GM18868 (cell line): Measurements from ENCODE around the gene CSMD2.

Source experiments
- ATAC-seq: cut with Tn5 transposase; IDR thresholded peaks from one replicate; pipeline ENCODE4 v1.9.1; 2021; ENCODE audit warnings: mild to moderate bottlenecking, moderate library complexity; ENCODE audit not compliant: unreplicated experiment

The CSMD2 gene

DNA sequence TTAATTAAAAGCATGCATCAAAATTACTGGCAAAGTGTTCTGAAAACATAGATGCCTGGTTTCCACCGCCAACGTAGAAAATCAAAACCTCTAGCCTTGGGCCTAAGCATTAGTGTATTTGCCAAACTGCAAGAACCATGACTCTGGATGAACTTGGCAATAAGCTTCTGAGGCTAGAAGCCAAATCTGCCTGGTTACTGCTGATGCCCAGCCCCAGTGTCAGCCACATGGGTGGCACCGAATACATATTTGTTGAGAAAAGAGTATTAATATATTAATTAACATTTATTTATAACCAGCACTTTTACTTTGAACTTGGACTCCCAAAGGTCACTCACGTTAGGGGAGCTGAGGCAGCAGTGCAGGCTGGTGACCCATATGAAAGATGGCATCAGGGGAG lies 441.8 kb downstream of the CSMD2 start:
- ATAC-seq, result no peak

DNA sequence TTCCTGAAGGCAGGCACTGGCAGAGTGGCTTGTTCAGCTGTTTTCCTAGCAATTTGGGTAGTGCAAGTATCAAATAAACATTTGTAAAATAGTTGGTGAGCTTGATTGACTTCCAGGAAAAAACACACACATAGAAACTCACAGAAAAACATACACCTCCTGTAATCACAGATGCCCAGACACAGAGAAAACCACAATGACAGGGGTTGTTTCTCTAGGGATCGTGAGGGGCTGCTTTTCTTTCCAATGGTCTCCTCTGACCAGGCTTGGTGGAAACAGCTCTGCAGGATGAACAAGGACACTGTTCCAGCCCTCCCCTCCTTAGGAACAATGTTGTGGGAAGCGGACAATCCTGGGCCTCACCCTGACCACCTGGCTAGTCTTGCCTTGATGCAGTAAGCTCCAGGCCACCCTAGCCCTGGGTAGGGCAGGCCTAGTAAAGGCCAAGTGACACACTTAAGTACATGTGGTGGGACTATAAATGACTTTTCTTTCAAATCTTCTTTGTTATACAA lies 443.7 kb downstream of the CSMD2 start:
- no peak for ATAC-seq

DNA sequence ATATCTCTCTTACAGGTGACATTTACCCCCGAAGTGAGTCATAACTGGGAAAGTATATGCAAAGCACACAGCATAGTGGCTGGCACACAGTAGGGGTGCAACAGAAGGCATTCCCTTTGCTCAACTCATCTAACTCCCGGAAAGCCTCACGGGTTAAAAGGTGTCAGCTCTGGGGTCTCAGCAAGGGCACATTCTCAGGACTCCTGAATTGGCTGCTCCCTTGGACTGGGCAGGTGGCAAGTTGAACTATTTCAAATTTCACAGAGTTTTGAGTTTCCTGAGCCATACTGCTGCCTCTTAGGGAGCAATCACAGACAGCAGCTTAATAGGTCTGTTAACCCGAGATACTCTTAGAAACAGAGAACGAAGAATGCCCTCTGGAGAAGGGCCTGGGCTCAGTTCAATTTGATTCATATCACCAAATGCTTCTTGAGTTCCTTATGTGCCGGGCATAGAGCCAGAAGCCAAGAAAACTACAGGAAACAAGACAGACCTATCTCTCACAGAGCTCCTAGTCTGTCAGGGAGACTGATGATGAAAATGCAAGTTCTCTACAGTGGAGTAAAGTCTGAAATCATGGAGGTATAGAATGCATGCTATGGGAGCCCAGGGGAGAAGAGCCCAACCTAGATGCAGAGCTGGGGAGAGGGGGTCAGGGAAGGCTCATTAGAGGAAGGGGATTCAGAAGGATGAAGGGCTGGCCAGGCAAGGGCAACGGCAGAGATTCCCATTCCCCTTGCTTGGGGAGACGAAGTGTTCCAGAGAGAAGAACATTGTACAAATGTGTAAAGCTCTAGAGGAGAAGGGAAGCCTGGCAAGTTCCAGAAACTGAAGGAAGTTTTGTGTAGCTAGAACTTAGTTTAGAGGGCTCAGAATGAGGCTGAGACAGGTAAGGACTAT lies 445.0 kb downstream of the CSMD2 start:
- ATAC-seq, result no peak

DNA sequence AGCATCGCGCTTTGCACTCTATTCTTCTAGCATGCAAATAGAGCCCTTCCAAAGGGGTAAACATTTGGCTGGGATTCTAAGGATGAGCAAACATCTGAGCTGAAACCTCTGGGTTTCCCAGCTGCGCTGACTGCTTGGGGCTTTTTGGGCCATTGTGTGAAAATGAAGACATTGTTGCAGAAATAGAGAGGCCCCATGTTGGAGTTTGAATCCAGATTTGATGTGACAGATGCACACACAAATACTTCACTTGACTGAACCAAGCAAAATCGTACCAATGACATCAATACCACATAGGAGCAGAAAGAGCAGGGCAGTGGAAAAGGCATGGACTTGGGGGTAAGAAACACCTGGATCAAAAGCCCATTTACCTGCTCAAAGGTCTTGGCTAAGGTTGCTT lies 445.7 kb downstream of the CSMD2 start:
- no peak for ATAC-seq

DNA sequence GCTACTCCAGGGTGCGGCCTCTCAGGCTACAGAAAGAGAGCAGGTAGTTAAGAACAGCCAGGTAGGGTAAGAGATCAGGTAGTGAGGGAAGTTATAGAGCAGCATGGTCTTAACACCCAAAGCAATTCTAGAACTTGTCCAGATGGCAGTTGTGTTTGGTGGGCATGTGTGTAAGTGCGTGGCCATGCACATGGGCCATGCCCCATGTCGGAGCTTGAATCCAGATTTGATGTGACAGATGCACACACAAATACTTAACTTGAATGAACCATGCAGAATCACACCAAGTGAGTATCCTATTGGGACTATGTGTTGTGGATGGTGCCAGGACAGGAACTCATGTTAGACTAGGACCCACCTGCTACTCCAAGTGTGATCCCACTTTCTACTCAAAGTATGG lies 446.8 kb downstream of the CSMD2 start:
- no peak for ATAC-seq

DNA sequence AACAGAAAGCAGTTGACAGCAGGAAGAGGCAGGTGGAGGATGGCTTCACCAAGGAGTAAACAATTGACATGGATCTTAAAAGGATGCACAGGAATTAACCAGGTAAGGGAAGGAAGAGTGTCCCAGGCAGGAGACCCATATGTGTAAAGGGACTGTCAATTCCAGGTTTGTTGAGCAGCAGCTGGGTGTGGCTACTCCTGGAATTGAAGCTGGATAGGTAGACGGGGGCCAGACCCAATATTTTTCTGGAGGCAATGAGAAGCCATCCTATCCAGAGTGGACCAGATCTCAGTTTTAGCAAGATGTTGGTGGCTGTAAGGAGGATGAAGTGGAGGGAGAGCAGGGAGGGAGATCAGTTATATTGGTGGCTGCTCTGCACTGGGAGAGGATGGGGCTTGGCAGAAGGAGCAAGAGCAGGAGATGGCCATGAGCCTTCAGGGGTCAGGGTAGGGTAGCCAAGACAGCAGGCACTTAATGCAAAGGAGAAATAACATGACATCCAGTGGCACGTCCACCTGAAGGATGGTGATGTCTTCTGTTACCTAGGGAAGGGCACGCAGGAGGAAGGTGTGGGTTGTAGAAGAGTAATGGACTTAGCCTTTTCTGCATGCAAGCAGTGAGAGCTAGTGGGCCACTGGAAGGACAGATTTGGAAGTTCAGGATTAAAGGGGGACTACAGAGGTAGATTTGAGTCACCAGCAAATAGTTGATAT lies 447.9 kb downstream of the CSMD2 start:
- ATAC-seq, result no peak

DNA sequence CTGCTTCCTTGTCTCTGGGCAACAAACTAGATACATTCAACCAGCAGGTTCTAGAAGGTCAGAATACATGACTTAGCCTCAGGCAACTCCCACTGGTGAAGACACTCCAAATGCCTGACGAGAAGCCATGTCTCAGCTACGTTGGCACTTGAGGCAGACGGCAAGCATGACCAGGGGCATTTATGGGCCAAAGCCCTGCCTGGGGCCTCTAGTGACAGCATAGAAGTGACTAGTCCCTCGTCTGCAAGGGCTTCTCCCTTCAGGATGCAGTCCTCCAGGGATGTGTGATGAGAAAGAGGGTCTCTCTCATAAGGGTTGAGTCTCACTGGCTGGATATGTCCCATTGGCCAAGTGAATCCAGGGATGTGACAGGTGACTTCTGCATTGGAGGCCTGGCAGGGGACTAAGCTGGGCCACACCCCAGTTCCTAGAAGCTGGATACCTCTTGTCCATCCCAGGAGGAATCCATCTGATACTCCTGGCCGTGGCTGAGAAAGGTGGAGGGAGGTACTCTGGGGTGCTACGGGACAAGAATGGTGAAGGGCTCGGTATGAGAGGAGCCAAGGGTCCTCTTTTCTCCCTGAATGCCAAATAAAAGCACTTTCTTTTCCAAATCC lies 449.7 kb downstream of the CSMD2 start:
- ATAC-seq, result no peak

DNA sequence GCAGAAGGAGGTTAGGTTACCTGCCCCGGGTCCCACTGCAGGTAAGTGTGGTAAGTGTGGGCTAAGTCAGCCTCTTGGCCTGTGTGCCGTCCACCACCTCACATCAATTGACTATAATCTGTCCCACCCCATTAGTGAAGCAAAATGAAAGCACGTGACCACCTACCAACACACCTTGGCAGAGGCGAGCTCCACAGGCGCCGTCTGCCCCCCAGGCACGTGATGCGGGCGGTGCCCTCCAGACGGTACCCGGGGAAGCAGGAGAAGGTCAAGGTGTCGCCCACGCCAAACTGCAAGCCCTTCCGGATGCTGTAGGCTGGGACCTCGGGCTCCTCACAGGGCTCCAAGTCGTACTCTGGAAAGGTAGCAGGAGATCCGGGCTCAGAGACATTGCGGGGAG lies 450.6 kb downstream of the CSMD2 start:
- no peak for ATAC-seq

DNA sequence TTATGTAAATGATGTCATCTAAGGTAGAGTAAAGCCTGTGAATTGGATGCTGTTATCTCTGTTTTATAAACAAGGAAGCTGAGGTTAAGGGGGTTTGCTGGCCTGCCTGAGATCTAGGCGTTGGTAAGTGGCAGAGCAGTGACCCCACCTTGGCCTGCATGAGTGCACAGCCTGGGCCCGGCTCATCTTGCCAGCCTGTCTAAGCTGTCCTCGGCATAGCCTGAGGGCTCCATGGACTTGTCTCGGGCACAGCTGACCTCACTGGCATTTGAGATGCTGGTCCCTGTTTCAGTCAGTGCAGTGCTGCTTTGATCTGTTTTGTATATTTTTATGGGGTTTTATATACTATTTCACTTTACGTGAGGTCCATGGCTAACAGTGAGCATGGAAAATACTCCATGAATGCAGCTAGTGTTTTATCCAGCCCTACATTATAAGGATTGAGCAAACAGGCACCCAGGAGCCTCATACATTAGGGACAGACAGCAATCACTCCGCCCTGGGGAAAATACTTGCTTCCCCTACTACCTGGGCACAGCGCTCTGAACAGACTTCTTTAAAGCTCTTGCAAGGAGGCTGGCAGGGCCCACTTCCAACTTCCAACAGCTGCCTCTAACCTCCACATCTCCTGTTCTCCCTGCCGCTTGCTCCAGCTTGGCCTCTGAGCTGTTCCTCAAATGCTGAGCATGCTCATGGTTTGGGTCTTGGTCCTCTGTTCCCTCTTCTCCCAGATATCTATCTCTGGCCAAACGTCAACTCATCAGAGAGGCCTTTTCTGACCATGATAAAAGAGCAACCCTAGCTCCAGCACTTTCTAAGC lies 451.8 kb downstream of the CSMD2 start:
- no peak for ATAC-seq

DNA sequence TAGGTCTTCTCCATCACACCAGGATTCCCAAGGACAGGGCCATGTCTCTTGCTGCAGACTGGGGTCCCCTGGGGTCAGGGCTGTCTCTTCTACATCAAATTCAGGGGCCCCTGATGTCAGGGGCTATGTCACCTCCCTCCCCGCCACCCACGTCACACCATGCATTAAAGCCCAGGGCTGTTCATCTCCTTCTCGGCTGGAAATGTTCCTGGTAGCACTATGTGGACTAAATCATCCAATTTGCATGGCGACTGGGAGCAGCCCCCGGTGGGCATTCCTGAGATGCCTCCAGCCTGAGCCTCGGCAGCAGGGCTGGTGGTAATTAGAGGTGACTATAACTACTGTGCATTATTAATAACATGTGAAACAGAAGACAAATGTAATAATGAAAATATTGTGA lies 452.8 kb downstream of the CSMD2 start:
- no peak for ATAC-seq

DNA sequence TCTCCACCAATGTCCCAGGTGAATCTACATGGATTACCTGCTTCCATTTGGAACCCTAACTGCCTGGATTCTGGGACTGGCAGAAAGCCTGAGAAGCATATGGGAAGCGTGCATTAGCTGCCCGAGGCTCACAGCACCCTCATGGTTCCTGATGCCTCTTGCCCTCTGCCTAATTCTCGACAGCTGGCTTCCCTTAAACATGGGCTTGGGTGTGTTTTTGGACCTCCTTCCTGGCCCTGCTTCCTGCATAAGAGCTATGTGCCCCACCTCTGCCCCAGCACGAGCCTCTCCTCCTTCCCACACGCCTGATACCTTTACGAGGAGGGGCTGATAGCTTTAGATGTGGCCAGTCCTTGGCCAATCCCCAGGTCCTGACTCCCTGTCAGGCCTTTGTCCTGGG lies 453.5 kb downstream of the CSMD2 start:
- no peak for ATAC-seq

DNA sequence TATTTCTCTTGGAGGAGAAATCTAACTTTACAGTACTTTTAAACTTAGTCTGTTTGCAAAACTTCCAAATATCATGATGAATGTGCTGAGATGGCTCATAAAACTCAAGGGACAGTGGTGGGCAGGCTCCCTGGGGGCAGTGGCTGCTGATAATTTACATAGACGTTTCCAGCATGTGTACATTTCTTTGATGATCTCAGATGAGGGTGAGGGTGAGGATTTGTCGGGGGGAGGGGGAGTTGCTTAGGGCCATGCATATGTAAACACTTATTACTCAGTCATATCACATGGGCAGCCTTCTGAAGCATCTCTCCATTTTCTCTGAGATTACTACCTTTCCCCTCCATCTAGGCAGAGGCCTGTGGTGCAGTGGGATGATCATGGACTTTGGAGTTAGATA lies 454.1 kb downstream of the CSMD2 start:
- ATAC-seq, result no peak

DNA sequence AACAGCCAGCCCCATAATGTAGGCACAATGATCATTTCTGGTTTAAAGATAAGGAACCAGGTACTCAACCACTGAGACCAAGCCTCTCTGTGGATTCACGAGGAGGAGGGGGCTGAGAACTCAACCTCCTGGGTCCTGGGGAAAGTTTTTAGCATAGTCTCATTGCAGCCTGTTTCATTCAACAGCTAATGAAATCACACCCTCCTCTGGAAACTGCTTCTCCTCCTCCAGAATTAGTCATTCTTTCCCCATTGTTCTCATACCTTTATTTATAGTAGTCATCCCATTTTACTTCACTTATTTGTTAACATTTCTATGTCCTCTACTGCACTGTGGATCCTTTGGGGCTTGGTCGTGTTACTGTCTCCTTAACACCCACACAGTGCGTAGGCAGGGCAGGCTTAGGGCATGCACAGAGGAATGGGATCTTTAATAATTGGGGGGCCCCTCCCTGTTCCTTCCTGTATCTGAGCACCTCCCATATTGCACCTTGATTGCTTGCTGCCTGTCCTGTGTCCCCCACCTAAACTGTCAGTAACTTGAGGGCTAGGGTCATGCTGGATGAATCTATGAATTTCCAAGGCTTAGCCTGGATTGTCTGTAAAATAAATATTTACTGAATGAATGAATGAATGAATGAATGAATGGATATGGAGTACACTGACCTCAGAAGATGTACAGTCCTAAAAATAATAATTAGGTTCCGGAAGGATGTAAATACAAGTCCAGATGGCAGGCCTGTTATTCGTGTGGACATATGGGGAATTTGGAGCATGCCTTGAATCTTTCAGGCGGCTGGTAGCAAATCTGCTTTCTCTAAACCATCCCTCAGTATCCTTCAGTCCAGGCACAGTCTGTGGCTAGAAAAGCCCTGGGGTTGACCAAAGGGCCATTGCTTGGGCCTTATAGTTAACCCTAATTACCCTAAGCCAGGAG lies 455.0 kb downstream of the CSMD2 start:
- no peak for ATAC-seq

DNA sequence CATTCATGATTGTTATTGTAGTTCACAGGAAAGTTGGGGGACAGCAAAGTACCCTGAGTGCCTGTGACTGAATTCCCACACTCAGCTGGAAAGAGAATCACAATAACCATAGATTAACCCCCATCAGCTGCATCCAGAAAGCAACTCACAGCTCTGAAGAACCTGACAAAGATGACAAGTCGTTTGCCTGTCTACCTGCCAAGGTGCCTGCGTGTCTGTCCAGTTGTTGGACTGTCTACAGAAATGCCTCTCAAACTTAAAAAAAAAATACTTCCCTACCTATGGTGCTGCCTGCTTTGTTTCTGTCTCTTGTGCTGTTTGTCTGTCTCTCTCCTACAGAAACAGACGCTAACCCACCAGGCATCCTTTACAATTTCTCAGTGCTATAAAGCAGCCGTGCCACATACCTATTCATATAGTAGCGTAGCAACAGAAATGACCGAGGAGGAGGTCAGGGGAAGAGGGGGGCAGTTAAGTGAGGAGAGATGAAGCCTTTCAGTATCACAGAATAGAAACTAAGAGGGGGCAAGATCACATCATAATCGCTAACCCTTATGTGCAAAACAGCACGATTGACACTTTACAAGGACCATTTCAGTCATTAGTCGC lies 455.8 kb downstream of the CSMD2 start:
- no peak for ATAC-seq

DNA sequence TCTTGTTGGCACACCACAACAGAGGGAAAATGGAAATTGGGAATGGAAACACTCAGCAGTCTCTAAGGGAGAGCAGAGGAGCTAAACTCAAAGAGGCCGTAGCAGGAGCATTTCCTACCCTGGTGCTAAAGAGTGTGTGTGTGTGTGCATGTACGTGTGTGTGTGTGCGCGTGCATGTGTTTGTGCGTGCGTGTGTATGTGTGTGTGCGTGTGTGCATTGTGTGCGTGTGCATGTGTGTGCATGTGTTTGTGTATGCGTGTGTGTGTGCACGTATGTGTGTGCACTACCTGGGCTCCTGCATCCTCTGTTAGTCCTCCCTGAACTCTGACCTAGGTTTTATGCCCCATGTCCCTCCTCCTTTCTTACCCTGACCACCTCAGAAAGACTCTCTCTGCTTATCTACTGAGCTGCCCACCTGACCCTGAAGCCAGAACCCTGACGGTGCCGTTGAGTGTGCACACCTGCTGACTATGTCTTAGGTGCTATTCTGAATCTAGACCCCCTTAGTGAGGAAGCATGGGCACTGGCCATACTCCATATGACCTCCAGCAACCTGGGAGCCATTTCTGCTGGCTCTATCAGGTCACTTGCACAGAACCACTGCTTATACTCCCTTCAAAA lies 458.3 kb downstream of the CSMD2 start:
- ATAC-seq, result no peak

DNA sequence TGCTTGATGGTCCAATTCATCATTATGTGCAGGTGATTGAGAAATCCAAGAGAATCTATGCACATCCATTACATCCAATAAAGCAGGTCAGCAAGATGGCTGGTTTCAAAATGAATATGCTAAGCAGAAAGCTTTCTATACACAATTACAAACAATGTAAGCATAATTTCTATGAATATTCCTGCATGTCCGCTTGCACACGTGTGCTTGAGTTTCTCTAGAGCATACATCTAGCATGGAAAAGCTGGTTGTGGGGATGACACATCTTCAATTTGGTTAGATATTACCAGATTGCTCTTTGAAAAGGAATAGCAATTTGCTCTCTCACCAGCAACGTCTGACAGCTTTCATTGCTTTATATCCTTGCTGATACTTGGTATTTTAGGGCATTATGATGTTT lies 461.6 kb downstream of the CSMD2 start:
- ATAC-seq, result no peak

DNA sequence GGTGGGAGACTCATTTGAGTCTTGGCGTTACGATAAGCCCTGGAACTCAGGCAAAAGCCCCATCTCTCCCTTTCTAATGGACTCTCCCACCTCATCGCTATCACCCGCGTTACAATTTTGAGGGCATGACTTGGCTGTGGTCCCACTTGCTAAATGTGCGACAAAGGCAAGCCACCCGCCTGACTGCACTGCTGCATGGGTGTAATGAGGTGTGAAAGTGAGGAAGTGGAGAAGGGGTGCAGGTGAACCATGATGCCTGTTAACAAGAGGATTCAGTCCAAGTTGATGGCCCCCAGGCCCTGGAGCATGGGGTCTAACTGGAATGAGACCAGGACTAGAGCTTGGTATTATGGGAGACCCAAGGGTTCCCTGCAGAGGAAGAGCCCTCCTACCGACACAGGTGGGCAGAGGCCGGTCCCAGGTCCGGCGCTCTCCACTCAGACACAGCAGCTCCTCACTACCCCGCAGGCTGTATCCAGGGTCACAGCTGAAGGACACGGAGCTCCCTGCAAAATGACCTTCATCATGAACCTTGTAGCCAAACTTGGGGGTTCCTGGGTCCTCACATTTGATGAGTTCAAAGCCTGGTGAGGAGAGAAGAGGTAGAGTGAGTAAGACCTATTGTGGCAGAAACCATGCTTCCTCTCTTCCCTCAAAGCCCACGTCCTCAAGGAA lies 466.5 kb downstream of the CSMD2 start:
- no peak for ATAC-seq

DNA sequence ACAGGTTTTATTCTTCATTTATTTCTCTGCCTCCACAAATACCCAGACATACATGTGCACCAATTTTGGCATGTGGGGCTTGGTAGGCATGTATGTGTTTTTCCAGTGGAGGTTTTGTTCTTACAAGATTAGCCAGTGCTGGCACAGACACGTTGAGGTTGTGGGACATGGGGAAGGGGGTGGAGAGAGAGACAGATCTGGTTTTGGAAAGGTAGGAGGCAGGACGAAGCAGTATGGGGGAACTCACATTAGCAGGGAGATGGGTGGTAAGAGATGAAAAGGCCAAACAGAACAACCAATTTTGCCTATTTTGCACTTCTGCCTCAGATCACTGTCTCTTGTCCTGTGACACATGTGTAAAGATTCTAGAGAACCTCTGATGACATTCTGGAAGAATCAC lies 467.2 kb downstream of the CSMD2 start:
- no peak for ATAC-seq
